Right atrium auricular region (tissue), 2 donors: ENCODE data around the gene TWF2. TPM values are rescaled to one million over a fixed set of nuclear protein-coding genes. Genes with fewer than 3 reads are reported as not detected.

Experiments used
- DNase-seq: peaks from one replicate; pipeline ENCODE4 v3.0.0-alpha.2; 2019; ENCODE audit warnings: low spot score
- H3K27ac ChIP-seq, 2 donors: fragments of 200-600 bp; sonication (generic); 1 replicate in 1 of 2; 2 replicates in 1 of 2; pipeline ENCODE4 v1.5.1; 2016 to 2019
- H3K27me3 ChIP-seq, 2 donors: fragments of 200-600 bp; sonication (generic); one replicate each; pipeline versions ENCODE4 v1.5.1 to v1.6.0; 2017 to 2019
- H3K36me3 ChIP-seq: fragments of 200-600 bp; sonication (generic); one replicate; pipeline ENCODE4 v1.5.1; 2016
- H3K4me1 ChIP-seq, 2 donors: fragments of 200-600 bp; sonication (generic); one replicate each; pipeline versions ENCODE4 v1.5.1 to v1.6.0; 2017 to 2019
- H3K4me3 ChIP-seq, 2 donors: fragments of 200-600 bp; sonication (generic); 1 replicate in 1 of 2; 2 replicates in 1 of 2; pipeline ENCODE4 v1.5.1; 2017 to 2019; ENCODE audit warnings: mild to moderate bottlenecking in 1 of 2, moderate library complexity in 1 of 2
- H3K9me3 ChIP-seq, 2 donors: fragments of 200-600 bp; sonication (generic); one replicate each; pipeline ENCODE4 v1.5.1; 2019
- total RNA-seq, 2 donors: library from RNA; depleted of rRNA; stranded (reverse); fragments of >200 nt; gene quantifications; one replicate each; pipeline ENCODE4 v1.1.0, GENCODE V29; 2016
- TF ChIP-seq, protein P1 (sequence below), 2 donors: fragments of 200-600 bp; sonication (generic); IDR thresholded peaks; one replicate each; pipeline ENCODE4 v1.5.1; 2019; ENCODE audit warnings: antibody characterized with exemption in 2 of 2

The TWF2 gene
- total RNA-seq, 2 donors from 2014 or later, result 54.4 to 58.6 TPM

DNA sequence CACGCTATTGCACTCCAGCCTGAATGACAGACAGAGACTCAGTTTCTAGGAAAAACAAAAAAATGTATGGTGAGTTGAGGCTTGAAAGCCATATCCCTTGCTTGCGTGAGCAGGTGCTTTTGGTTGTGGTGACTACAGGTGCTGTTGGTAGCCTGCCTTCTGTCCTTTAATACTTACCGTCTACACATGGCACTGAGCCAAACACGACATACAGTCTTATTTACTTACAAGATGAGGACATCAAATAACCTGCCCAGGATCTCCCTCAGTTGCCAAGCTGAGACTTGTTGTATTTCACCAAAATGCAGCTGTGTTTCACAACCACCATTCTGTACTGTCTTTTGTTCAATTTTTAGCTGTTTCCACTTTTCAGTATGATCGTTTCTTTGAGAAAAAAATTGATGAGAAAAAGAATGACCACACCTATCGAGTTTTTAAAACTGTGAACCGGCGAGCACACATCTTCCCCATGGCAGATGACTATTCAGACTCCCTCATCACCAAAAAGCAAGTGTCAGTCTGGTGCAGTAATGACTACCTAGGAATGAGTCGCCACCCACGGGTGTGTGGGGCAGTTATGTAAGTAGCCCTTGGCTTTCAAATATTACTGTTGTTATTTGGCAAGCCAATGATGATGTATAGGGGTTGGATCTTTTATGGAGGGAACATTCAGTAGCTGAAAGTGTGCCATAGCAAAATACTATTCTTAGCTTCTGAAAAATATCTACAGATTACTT is 34.5 kb downstream of the TWF2 start:
- H3K9me3 ChIP-seq, result no peaks in the 10 kb centered on the region
- peaks cover 0 to 33% of the 10 kb centered on the region in 2 donors for H3K4me1 ChIP-seq
- H3K27me3 ChIP-seq, result no peaks in the 10 kb centered on the region
- H3K4me3 ChIP-seq, result no peak overlapping the region
- peaks cover 85% of the 10 kb centered on the region for H3K36me3 ChIP-seq
- H3K27ac ChIP-seq, result no peak overlapping the region
- DNase-seq, result no peak
- TF ChIP-seq, protein P1, sequence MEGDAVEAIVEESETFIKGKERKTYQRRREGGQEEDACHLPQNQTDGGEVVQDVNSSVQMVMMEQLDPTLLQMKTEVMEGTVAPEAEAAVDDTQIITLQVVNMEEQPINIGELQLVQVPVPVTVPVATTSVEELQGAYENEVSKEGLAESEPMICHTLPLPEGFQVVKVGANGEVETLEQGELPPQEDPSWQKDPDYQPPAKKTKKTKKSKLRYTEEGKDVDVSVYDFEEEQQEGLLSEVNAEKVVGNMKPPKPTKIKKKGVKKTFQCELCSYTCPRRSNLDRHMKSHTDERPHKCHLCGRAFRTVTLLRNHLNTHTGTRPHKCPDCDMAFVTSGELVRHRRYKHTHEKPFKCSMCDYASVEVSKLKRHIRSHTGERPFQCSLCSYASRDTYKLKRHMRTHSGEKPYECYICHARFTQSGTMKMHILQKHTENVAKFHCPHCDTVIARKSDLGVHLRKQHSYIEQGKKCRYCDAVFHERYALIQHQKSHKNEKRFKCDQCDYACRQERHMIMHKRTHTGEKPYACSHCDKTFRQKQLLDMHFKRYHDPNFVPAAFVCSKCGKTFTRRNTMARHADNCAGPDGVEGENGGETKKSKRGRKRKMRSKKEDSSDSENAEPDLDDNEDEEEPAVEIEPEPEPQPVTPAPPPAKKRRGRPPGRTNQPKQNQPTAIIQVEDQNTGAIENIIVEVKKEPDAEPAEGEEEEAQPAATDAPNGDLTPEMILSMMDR (IDR thresholded peaks at IDR 0.05), result no peak

DNA sequence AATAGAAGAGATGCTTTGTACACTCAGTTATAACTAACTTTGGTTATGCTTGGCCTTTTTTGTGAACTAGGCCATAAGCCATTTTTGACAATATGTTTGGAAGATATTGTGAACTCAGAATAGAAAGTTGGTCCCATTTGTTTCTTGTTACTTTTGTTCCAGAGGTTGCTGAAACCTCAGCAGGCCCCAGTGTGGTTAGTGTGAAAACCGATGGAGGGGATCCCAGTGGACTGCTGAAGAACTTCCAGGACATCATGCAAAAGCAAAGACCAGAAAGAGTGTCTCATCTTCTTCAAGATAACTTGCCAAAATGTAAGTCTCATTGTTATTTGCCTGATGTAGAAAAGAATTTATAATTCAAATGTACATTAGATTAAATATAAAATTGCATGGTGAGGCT is 35.3 kb downstream of the TWF2 start:
- H3K27me3 ChIP-seq, result no peaks in the 10 kb centered on the region
- H3K4me1 ChIP-seq, result peaks cover 0 to 42% of the 10 kb centered on the region in 2 donors
- no peak for DNase-seq
- H3K27ac ChIP-seq, result no peak overlapping the region
- H3K9me3 ChIP-seq, result no peaks in the 10 kb centered on the region
- H3K4me3 ChIP-seq, result no peak overlapping the region
- peaks cover 77% of the 10 kb centered on the region for H3K36me3 ChIP-seq
- TF ChIP-seq, protein P1 (IDR thresholded peaks at IDR 0.05), result no peak

DNA sequence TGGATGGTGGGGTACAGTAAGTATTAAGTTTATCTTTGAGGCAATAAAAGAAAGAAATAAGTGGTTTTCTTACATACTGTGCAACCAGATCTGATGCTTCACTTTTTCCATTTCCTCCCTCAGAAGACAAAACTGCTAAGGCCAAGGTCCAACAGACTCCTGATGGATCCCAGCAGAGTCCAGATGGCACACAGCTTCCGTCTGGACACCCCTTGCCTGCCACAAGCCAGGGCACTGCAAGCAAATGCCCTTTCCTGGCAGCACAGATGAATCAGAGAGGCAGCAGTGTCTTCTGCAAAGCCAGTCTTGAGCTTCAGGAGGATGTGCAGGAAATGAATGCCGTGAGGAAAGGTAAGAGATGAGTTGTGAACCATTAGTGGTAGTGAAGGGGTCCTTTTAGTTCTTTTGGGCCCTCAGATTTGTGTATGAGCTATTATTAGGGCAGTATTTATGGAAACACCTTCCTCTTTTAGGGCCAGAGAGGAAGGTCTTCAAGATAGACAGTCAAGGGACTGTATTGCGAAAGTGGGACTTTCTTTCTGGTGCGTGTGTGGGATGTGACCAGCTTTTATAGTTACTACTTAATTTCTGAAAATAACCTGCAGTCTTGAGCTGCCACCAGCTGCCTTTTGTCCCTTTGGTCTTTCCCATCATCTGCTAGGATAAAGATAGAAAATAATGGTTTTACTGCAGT is 36.4 kb downstream of the TWF2 start:
- DNase-seq, result no peak
- Histone ChIP-seq H3K9me3 (no peaks in the 10 kb centered on the region), H3K27me3 (no peaks in the 10 kb centered on the region), H3K27ac (no peak overlapping the region), H3K4me3 (no peak overlapping the region), H3K4me1 (peaks cover 0 to 48% of the 10 kb centered on the region in 2 donors), H3K36me3 (peaks cover 65% of the 10 kb centered on the region)
- TF ChIP-seq, protein P1 (IDR thresholded peaks at IDR 0.05), result no peak

DNA sequence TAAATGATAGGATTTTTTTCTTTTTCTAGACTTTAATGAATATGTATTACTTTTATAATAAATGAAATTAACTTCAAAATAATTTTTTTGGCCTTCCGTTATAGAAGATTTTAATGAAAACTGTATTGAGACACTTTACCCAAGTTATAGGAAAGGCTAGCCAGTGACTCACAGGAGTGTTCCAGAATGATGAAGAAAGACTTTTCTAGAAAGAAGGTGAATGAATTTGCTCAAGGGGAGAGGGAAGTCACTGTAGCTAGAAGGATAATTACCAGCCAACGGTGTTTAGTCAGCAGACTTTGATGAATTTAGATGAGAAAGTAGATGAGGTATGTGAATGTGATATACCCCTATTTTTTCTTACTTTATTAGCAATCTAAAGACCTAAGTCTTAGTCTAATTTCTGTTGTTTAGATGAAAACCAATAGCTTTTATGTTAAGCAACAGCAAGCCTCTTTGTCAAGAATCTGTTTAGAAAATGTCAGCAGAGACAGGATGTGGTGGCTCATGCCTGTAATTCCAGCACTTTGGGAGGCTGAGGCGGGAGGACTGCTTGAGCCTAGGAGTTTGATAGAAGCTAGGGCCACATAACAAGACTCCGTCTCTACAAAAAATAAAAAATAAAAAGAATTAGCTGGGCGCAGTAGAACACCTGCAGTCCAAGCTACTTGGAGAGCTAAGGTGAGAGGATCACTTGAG is 37.8 kb downstream of the TWF2 start:
- Histone ChIP-seq H3K9me3 (no peaks in the 10 kb centered on the region), H3K4me3 (no peak overlapping the region), H3K36me3 (peaks cover 51% of the 10 kb centered on the region), H3K27me3 (no peaks in the 10 kb centered on the region), H3K4me1 (peaks cover 0 to 62% of the 10 kb centered on the region in 2 donors), H3K27ac (no peak overlapping the region)
- TF ChIP-seq, protein P1 (IDR thresholded peaks at IDR 0.05), result no peak
- no peak for DNase-seq

DNA sequence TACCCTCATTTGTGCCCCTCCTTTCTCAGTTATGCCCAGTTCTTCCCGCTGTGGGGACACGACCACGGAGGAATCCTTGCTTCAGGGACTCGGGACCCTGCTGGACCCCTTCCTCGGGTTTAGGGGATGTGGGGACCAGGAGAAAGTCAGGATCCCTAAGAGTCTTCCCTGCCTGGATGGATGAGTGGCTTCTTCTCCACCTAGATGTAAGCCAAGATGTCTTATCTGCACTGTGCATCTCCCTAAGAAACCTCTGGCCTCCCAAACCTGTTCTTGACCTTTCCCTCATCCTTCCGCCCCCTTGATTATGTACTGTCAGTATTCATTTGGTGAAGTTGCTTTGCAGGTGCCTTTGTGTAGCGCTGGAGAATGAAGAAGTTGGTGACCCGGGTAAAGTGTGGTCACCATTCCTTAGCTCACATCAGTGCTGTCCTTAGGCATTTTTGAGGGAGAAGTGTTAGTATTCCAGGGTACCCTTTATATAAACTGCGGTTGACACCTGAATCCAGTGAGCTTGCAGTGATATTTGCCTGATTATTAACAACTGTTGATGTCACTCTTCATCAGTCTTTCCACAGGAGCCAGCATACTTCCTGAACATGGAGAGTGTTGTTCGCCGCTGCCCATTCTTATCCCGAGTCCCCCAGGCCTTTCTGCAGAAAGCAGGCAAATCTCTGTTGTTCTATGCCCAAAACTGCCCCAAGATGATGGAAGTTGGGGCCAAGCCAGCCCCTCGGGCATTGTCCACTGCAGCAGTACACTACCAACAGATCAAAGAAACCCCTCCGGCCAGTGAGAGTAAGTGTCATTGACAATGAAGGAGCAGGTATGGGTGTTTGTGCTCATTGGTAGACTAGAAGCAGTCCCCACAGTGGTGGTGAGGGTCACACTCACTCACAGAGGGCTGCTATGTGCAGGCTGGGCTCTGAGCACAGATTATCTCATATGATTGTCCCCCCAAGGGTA is 40.0 kb downstream of the TWF2 start:
- no peak for DNase-seq
- peaks cover 29% of the 10 kb centered on the region for H3K36me3 ChIP-seq

More for the DNA sequence above, 40.0 kb downstream of the TWF2 start:
- Histone ChIP-seq H3K4me3 (peak overlapping the region; percentile 88 to 99), H3K9me3 (no peaks in the 10 kb centered on the region), H3K27me3 (no peaks in the 10 kb centered on the region), H3K27ac (peak overlapping the region; percentile 87 to 93), H3K4me1 (peaks cover 0 to 63% of the 10 kb centered on the region in 2 donors)
- TF ChIP-seq, protein P1 (IDR thresholded peaks at IDR 0.05), result no peak
